GM13976 (cell line): Measurements from ENCODE around the gene NTN3.

Experiments used
- DNase-seq: peaks from one replicate; pipeline ENCODE4 v3.0.0; 2012; ENCODE audit warnings: low spot score
- CTCF ChIP-seq: IDR thresholded peaks from 2 replicates; pipeline ENCODE4 v1.5.1; 2012; ENCODE audit warnings: borderline replicate concordance, mild to moderate bottlenecking; ENCODE audit not compliant: insufficient read depth; ENCODE audit errors: extremely low read depth, missing control alignments, control extremely low read depth
- in situ Hi-C: fragments of 300-500 bp; cut with MboI; formaldehyde crosslinking; loops from one replicate; pipeline ENCODE4 v1.12.0; 2022; ENCODE audit warnings: low sequenced_read_pairs, mixed read lengths, inconsistent platforms; ENCODE audit not compliant: unreplicated experiment

The NTN3 gene

DNA sequence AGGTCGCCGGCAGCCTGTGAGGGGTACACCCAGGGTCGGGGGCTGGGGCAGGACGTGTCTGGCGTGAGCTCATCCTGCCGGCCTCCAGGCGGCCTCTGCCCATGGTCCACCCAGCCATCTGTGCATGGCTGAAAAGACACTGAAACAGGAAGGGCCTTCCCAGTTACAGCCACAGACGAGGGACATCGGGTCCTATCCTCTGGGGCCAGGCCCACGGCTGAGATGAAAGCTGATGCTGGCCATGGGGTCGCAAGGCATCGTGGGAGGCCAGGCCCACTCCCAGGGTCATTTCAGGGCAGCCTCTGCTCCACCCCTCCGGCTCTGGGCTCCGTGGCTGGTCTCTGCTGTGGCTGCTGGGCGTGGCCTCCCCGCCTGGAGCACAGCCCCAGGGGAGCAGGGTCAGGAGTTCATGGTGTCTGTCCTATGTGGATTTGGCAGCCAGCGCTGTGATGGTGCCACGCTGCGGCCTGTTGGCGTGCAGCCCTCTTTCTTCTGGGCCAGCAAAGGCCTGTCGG is 26.1 kb downstream of the NTN3 start:
- in situ Hi-C loops, result loop anchor here (25.0 kb wide), 1 partner anchor 485 kb away; the partner anchor contains the start of genes NPW and ZNF598
- DNase-seq, result no peak
- no peak for TF ChIP-seq CTCF

DNA sequence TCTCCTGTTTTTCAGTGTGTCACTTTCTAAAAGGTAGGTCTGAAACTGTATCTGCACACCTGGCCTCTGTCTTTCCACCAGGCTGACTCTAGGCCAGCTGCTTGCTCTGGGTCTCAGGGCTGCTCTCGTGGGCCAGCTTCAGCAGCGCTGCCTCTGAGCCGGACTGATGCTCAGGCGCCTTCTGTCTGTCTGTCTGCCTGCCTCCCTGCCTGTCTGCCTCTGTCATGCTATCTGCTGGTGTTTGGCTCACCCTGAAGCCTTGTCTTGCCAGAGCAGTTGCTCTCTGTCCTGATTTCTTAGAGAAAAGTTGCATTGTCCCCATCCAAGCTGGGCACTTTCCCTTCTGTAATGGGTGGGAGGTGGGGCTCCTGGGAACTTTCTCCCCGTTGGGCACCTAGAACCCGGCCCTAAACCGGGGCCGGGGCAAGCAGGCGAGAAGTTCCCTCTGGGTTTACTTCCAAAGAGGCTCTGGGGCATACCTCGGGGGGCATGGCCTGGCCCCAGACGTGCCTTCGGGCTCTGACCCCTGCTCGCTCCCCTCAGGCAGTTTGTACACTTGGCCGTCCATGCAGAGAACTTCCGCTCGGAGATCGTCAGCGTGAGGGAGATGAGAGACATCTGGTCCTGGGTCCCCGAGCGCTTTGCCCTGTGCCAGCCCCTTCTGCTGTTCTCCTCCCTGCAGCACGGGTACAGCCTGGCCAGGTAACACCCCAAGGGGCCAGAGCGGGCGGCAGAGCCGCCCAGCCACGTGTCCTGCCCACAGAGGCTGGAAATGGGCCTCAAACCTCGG is 26.8 kb downstream of the NTN3 start:
- TF ChIP-seq CTCF, result no peak
- no peak for DNase-seq
- in situ Hi-C loops, result loop anchor here (25.0 kb wide), 1 partner anchor 486 kb away; the partner anchor contains the start of genes NPW and ZNF598

- in situ Hi-C loops, result loop anchor here (25.0 kb wide), 1 partner anchor 486 kb away; the partner anchor contains the start of genes NPW and ZNF598
- DNase-seq, result no peak
- TF ChIP-seq CTCF, result no peak
Observed at GRCh38 chr16:2498531-2499253, 27.6 kb downstream of the NTN3 start.

- in situ Hi-C loops, result loop anchor here (25.0 kb wide), 1 partner anchor 487 kb away; the partner anchor contains the start of genes NPW and ZNF598
- DNase-seq, result no peak
- TF ChIP-seq CTCF, result no peak
Observed at GRCh38 chr16:2499454-2499853, 28.4 kb downstream of the NTN3 start.

GRCh38 chr16:2499890-2500429 is 28.9 kb downstream of the NTN3 start:
- no peak for DNase-seq
- in situ Hi-C loops, result loop anchor here (25.0 kb wide), 1 partner anchor 488 kb away; the partner anchor contains the start of genes NPW and ZNF598
- TF ChIP-seq CTCF, result no peak

DNA sequence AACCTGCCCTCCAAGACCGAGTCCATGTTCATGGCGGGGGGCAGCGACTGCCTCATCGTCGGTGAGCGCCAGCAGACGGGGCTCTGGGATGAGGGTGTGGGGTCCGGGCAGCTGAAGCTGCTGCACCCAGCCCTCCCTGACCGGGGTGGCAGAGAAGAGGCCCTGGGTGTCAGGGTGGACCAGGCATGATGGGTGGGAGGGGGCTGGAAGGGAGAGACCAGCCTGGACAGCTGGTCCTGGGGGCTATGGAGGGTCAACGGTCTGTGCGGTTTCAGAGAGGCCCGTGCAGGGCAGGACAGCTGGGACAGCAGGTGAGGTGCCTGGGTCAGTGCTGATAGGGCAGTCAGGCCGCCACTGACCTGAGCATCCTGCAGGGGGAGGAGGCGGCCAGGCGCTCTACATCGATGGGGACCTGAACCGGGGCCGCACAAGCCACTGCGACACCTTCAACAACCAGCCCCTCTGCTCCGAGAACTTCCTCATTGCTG is 29.4 kb downstream of the NTN3 start:
- in situ Hi-C loops, result no loop called here
- no peak for TF ChIP-seq CTCF
- no peak for DNase-seq
